Stimulated activated naive B cell treated with anti-CD40 and anti-IgM and Interleukin-4, amounts not matched to agents 10 μg/mL and 1 μg/mL and 100 μg/mL, for 72 hours (primary cell): ENCODE measurements around the gene STIM1.

Source experiments
- ATAC-seq, 2 donors: fragments of 150-1000 bp; cut with Tn5 transposase; replicated peaks; 2 replicates each; pipeline ENCODE4 v1.10.0; 2021; ENCODE audit warnings: moderate library complexity in 1 of 2
- DNase-seq: peaks from one replicate; pipeline ENCODE4 v3.0.0; 2021
- H3K27ac Mint-ChIP-seq: one replicate; pipeline ENCODE4 v1.8.0; 2022; ENCODE audit warnings: mild to moderate bottlenecking, mixed read lengths
- H3K27me3 Mint-ChIP-seq, 2 donors: one replicate each; pipeline ENCODE4 v1.8.0; 2022; ENCODE audit warnings: mixed read lengths in 2 of 2
- H3K36me3 Mint-ChIP-seq, 2 donors: one replicate each; pipeline ENCODE4 v1.8.0; 2022; ENCODE audit warnings: mixed read lengths in 2 of 2, mild to moderate bottlenecking in 1 of 2
- H3K4me1 Mint-ChIP-seq, 2 donors: one replicate each; pipeline ENCODE4 v1.8.0; 2022; ENCODE audit warnings: mixed read lengths in 2 of 2, mild to moderate bottlenecking in 1 of 2
- H3K4me3 Mint-ChIP-seq, 2 donors: one replicate each; pipeline ENCODE4 v1.8.0; 2022; ENCODE audit warnings: mild to moderate bottlenecking in 2 of 2, mixed read lengths in 2 of 2, moderate library complexity in 1 of 2
- H3K9me3 Mint-ChIP-seq, 2 donors: one replicate each; pipeline ENCODE4 v1.8.0; 2022; ENCODE audit warnings: mixed read lengths in 2 of 2, mild to moderate bottlenecking in 1 of 2

STIM1 gene

DNA sequence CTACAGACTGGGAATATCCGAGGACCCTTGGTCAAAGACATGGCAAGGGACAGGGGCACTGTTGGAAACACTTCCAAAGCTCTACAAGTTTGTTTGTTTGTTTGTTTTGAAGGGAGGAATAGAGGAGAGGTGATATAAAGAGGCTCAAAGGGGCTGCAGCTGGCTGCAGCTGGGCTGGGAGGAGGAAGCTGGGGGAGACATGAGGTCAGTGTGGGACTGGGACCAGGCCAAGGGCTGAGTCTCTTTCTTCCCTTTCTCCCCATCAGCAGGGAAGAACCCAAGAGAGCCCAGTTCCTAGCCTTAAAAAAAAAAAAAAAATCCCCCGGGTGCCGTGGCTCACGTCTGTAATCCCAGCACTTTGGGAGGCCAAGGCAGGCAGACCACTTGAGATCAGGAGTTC lies 19.7 kb upstream of the STIM1 start:
- Mint-ChIP-seq H3K27me3 (no peaks in the 10 kb centered on the region), H3K36me3 (peaks cover 58 to 75% of the 10 kb centered on the region in 2 donors), H3K9me3 (peaks cover 0 to 1% of the 10 kb centered on the region in 2 donors), H3K4me3 (peak overlapping the region; percentile 76 to 77), H3K4me1 (peaks cover 64 to 91% of the 10 kb centered on the region in 2 donors), H3K27ac (peak overlapping the region; percentile 86)
- no peak for DNase-seq
- no peak for ATAC-seq

DNA sequence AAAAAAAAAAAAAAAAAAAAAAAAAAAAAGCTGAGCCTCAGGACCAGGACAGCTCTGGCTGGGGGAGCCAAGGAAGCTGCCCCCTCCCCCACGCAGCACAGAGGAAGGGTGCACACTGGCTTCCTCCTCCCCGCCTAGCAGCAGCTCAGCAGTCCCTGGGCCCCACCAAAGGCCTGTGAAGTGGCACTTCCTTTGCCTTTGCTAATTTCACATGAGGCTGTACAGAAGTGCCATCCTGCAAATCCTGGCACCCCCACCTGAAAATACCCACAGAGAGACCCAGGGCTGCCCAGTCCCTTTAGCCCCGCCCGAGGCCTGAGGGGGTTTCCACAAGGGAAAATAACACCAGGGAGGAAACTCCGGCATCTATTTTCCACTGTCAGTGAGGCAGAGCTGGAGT lies 18.6 kb upstream of the STIM1 start:
- peaks cover 47 to 63% of the 10 kb centered on the region in 2 donors for H3K36me3 Mint-ChIP-seq
- ATAC-seq (no peak), DNase-seq (no peak)
- H3K4me1 Mint-ChIP-seq: peaks cover 56 to 84% of the 10 kb centered on the region in 2 donors
- H3K9me3 Mint-ChIP-seq: no peaks in the 10 kb centered on the region
- H3K27me3 Mint-ChIP-seq: no peaks in the 10 kb centered on the region
- H3K27ac Mint-ChIP-seq: peak overlapping the region; percentile 86
- peak overlapping the region; percentile 85 to 96 for H3K4me3 Mint-ChIP-seq

DNA sequence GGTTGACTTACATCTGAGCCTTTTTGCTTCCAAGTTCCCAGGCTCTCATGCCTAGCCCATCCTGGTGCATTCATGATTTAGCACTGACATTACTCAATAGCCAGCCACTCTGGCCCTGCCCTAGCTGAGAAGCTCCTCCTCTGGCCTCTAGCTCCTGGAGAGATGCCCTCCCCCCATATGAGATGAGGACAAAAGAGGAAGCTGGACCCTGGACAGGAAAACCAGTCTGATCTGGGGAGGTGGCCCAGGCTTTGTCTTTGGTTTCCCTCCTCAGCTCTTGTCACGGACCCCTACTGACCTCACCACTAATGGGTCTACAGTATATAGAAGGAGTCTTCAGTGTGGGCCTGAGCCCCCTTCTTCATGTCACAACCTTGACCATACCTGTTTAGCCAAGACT lies 17.7 kb upstream of the STIM1 start:
- Mint-ChIP-seq H3K27me3 (no peaks in the 10 kb centered on the region), H3K9me3 (no peaks in the 10 kb centered on the region), H3K36me3 (peaks cover 47 to 54% of the 10 kb centered on the region in 2 donors), H3K27ac (peak overlapping the region; percentile 90), H3K4me3 (peak overlapping the region; percentile 85 to 96), H3K4me1 (peaks cover 50 to 77% of the 10 kb centered on the region in 2 donors)
- DNase-seq (no peak), ATAC-seq (no peak)

DNA sequence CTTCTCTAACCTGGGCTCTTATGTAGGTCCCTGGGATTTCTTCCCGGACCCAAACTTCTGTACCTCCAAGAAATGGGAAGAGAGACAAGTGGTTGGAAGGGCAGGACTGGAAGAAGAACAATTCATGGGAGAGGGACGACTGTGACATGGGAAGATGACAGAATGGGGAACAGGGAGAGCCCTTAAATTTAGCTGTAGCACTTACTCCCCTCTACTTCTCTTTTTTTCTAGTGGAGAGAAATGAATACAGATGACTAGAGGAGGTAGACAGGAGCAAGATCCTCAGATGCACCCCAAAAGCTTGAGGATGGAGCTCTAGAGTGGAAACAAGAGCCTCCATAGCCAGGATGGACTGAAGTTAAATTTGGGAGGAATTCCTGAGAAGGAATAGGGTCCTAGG lies 17.0 kb upstream of the STIM1 start:
- H3K4me1 Mint-ChIP-seq: peaks cover 43 to 70% of the 10 kb centered on the region in 2 donors
- no peak for ATAC-seq

DNA sequence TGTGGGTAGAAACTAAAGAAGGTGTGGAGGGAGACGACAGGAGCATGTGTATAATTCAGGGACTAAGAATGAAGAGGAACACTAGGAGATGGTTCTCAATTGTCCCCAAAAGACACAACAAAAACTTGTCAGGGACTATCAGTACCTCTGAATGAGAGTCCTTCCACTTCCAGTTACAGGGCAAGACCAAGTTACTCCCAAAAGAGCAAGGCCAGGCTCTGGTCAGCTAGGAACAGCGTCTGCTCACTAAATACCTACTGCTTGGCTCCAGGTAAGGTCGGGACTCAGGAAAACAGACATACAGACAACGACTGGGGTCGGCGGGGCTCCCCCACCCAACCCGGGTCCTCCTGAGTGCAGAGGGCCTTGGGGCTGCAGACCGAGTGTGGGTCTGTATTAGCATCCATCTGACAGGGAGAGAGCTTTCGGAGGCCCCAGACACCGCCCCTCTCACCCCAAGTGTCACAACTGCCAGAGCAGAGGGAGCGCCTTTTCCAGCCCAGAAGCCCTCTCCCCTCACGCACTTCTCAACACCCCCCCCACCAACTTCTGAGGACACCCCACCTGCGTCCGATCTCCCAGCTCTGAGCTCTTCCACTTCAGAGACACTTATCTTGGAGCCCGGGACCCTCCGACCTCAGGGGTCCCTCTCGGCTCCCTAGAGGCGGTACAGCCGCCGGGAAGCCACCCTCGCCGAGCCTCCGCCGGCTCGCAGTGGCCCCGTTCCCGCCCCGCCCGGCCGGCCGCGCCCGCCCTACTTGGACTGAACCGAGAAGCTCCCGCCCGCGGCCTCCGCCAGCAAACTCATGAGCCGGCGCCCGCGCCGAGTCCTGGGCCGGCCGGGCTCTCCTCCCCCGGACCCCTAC lies 15.2 kb upstream of the STIM1 start:
- no peak for ATAC-seq
- Mint-ChIP-seq H3K27me3 (no peaks in the 10 kb centered on the region), H3K4me3 (peak overlapping the region; percentile 85 to 96), H3K36me3 (peaks cover 31 to 32% of the 10 kb centered on the region in 2 donors), H3K27ac (peak overlapping the region; percentile 79), H3K9me3 (no peaks in the 10 kb centered on the region), H3K4me1 (peaks cover 32 to 62% of the 10 kb centered on the region in 2 donors)
- DNase-seq: no peak

More for the DNA sequence above, 17.0 kb upstream of the STIM1 start:
- peak overlapping the region; percentile 85 to 96 for H3K4me3 Mint-ChIP-seq
- H3K9me3 Mint-ChIP-seq: no peaks in the 10 kb centered on the region
- no peaks in the 10 kb centered on the region for H3K27me3 Mint-ChIP-seq
- H3K27ac Mint-ChIP-seq: peak overlapping the region; percentile 90
- DNase-seq: no peak
- H3K36me3 Mint-ChIP-seq: peaks cover 47% of the 10 kb centered on the region in 2 donors

DNA sequence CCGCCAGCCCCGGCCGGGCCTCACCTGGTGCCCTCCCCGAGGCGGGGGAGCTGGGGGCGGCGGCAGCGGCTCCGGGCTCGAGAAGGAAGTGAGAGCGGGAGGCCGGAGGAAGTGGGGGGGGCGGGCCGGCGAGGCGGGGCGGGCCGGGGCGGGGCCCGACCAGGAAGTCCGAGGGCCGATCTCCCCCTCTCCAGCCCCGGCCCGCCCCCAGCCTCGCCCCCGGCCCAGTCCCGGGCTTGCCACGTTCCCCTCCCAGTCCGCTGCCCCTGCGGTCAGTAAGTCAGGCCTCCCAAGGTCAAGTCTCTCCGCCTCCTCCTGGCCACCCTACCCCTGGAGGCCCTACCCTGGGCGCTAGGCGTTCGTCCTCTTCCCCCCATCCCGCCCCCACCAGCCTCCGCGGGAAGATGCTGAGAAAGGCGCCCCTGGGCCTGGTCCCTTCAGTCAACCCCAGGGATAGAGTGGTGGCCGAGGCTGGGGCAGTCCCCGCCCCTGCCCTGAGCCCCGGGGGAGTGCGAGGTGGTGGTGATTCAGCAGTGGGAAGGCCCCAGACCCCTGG lies 14.5 kb upstream of the STIM1 start, which contains the start of gene RHOG:
TSS of gene RHOG (minus strand) at position 90 of the 556 bp plus-strand sequence. CDS start 12,821 bp downstream, outside the sequence.
- H3K4me1 Mint-ChIP-seq: peaks cover 27 to 57% of the 10 kb centered on the region in 2 donors
- no peaks in the 10 kb centered on the region for H3K9me3 Mint-ChIP-seq
- peak; percentile 85 to 88 for ATAC-seq
- no peaks in the 10 kb centered on the region for H3K27me3 Mint-ChIP-seq
- peak; percentile 99 for DNase-seq
- peak within 1 kb of the TSS; percentile 79 for H3K27ac Mint-ChIP-seq
- peaks cover 24 to 27% of the 10 kb centered on the region in 2 donors for H3K36me3 Mint-ChIP-seq
- peak within 1 kb of the TSS; percentile 85 to 96 for H3K4me3 Mint-ChIP-seq

DNA sequence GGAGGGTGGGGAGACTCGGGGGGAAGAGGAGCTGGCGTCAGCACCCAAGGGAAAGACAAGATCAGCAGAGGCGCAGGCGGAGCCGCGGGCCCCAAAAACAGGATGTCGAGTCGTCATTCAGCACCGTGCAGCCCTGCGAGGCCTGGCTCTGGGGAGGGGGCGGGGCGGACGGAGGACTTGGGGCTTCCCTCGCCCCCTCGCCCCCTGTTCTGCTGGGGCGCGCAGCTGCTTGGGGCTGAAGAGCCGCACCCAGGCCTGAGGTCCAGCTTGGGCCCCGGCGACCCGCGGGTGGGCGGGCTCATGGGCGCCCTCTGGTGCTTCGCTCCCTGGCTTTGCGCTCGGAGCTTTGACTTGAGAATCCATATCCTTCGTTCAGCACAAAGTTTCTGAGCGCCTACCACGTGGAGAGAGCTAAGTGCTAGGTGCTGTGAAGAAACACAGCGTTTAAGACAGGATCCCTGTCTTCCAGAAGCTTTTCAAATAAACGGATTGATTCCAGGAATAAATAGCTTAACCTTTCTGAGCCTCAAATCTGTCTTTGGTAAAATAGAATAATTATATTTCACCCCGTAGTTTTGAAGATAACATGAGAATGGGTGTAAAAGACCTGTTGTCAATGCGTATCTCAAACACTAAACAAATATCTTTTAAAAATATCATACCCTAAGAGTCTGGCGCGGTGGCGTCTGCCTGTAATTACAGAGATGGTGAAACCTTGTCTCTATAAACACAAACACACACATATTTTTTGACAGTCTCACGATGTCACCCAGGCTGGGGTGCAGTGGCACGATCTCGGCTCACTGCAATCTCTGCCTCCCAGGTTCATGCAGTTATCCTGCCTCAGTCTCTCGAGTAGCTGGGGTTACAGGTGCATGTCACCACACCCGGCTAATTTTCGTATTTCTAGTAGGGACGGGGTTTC lies 13.8 kb upstream of the STIM1 start:
- H3K4me1 Mint-ChIP-seq: peaks cover 27 to 50% of the 10 kb centered on the region in 2 donors
- DNase-seq (no peak), ATAC-seq (peak in 1 of 2 donors; percentile 83)
- H3K36me3 Mint-ChIP-seq: peaks cover 24 to 27% of the 10 kb centered on the region in 2 donors
- H3K4me3 Mint-ChIP-seq: peak overlapping the region; percentile 85 to 96
- no peaks in the 10 kb centered on the region for H3K9me3 Mint-ChIP-seq
- no peaks in the 10 kb centered on the region for H3K27me3 Mint-ChIP-seq
- peak overlapping the region; percentile 79 for H3K27ac Mint-ChIP-seq

DNA sequence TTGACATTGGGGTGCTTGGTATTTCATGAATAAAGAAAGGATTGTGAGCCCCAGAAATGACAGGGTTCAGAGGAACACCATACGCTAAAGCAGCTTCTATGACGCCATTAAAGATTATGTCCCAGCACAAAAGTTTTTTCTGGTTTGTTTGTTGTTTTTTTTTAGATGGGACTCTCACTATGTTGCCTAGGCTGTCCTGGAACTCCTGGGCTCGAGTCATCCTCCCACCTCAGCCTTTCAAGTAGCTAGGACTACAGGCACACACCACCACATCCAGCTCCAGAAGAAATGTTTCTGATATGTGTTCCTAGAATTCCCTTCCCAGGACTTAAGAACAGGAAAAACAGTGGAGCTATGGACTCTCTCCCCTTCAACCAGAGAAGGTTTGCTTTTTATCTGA lies 12.1 kb upstream of the STIM1 start:
- DNase-seq: no peak
- H3K27ac Mint-ChIP-seq: no peak overlapping the region
- peaks cover 18 to 36% of the 10 kb centered on the region in 2 donors for H3K4me1 Mint-ChIP-seq
- H3K4me3 Mint-ChIP-seq: no peak overlapping the region
- no peaks in the 10 kb centered on the region for H3K9me3 Mint-ChIP-seq
- peaks cover 15 to 19% of the 10 kb centered on the region in 2 donors for H3K36me3 Mint-ChIP-seq
- H3K27me3 Mint-ChIP-seq: no peaks in the 10 kb centered on the region
- ATAC-seq: no peak

DNA sequence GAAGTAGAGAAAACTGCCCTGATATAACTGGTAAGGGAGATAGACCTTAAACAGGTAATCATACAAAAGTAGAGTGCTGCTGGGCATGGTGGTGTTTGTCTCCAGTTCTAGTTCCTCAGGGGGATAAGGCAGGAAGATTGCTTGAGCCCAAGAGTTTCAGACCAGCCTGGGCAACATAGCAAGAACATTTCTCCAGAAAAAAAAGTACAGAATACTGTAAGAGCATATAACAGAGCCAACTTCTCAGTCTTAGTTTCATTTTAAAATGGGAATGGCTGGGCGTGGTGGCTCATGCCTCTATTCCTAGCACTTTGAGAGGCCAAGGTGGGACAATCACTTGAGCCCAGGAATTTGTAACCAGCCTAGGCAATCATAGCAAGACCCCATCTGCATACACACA lies 10.2 kb upstream of the STIM1 start:
- Mint-ChIP-seq H3K4me3 (no peak overlapping the region), H3K27ac (no peak overlapping the region), H3K27me3 (no peaks in the 10 kb centered on the region), H3K4me1 (peaks cover 12 to 25% of the 10 kb centered on the region in 2 donors), H3K9me3 (no peaks in the 10 kb centered on the region), H3K36me3 (peaks cover 0 to 4% of the 10 kb centered on the region in 2 donors)
- no peak for DNase-seq
- ATAC-seq: no peak

DNA sequence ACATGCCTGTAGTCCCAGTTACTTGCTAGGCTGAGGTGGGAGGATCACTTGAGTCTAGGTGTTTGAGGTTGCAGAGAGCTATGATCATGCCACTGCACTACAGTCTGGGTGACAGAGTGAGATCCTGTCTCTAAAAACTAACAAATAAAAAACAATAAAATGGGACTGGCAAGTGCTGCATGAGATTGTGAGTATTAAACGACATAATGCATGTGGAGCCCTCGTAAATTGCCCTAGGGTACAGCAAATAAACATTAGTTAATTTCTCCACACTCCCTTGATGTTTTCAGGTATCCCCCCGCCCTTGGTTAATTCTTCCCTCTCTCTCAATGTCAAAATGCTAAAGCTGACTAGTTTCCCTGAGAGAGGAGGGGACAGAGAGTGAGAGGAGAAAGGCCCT lies 9.8 kb upstream of the STIM1 start:
- no peak for ATAC-seq
- Mint-ChIP-seq H3K4me1 (peaks cover 12 to 25% of the 10 kb centered on the region in 2 donors), H3K36me3 (peaks cover 0 to 1% of the 10 kb centered on the region in 2 donors), H3K4me3 (no peak overlapping the region), H3K9me3 (no peaks in the 10 kb centered on the region), H3K27me3 (no peaks in the 10 kb centered on the region), H3K27ac (no peak overlapping the region)
- DNase-seq: no peak

DNA sequence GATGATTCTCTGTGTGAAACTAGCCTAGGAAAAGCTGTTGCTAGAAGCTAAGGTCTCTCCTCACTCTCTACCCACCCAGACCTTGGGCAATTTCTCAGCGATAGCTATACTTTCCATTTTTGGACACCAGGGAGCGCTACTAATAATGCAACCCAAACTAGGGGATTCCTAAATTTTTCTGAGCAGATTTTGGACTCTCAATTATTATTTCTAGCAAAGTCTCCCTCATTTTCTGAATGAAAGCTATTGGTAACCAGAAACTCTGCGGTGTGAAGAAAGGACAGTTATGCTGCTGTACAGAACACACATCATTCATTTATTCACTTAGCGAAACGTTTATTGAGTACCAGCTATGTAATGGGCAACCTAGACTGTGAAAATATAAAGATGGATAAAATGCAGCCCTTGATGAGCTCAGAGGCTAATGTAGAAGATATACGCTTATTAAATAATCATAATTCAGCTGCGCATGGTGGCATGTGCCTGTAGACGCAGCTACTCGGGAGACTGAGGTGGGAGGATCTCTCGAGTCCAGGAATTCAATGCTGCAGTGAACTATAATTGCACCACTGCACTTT lies 6.1 kb upstream of the STIM1 start:
- H3K27me3 Mint-ChIP-seq: no peaks in the 10 kb centered on the region
- peak; percentile 51 to 64 for ATAC-seq
- H3K4me3 Mint-ChIP-seq: no peak overlapping the region
- peak; percentile 40 for DNase-seq
- H3K4me1 Mint-ChIP-seq: peaks cover 25 to 29% of the 10 kb centered on the region in 2 donors
- no peaks in the 10 kb centered on the region for H3K9me3 Mint-ChIP-seq
- H3K36me3 Mint-ChIP-seq: peaks cover 0 to 1% of the 10 kb centered on the region in 2 donors
- H3K27ac Mint-ChIP-seq: no peak overlapping the region

DNA sequence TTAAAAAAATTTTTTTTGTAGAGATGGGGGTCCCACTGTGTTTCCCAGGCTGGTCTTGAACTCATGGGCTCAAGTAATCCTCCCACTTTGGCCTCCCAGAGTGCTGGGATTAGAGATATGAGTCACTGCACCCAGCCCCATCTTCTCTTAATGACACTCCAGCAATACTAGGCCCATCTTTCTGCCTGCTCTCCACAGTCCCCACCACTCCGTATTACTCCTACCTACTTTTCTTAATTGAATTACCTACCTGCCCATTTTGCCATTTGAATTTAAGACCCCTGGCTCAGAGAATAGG lies 2.0 kb upstream of the STIM1 start:
- Mint-ChIP-seq H3K36me3 (peaks cover 0 to 3% of the 10 kb centered on the region in 2 donors), H3K4me3 (peak overlapping the region in 1 of 2 donors; percentile 94), H3K9me3 (no peaks in the 10 kb centered on the region), H3K4me1 (peaks cover 39 to 48% of the 10 kb centered on the region in 2 donors), H3K27me3 (no peaks in the 10 kb centered on the region), H3K27ac (peak overlapping the region; percentile 97)
- ATAC-seq: no peak
- DNase-seq: no peak

DNA sequence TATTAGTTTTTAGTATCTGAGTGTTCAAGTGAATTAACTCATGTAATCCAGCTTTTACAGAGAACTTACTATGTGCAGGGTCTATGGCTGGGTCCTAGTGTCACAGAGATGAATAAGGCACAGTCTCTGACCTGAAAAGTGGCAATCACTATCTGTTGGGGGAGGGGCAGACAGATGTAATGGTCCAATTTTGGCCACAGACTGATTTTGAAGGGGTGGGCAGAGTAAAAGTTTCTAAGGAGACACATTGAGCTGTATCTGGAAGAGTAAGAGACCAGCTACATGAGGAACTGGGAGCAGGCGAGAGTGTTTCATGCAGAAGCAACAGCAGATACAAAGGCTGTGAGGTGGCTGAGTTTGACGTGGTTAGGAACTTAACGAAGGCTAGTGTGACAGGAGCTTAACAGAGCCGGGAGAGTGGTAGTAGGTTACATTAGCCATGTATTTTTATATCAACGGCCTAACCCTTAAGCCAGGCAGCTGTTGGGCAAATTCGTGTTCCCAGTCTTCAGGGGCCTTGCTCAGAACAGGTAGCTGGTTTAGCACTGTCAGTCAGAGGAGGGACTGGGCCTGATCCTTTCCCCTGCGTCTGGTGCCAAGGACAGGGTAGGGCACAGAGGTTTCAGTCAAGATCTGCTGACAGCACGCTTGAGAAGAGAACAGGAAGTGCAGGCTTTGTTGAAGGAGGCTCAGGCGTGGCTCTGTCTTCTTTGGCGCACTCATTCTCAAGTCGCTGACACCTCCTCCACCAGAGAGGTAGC lies 1.4 kb upstream of the STIM1 start:
- ATAC-seq (peak; percentile 80), DNase-seq (peak; percentile 86)
- H3K27me3 Mint-ChIP-seq: no peaks in the 10 kb centered on the region
- H3K4me3 Mint-ChIP-seq: peak overlapping the region; percentile 94 to 96
- peaks cover 42 to 52% of the 10 kb centered on the region in 2 donors for H3K4me1 Mint-ChIP-seq
- H3K9me3 Mint-ChIP-seq: no peaks in the 10 kb centered on the region
- peaks cover 0 to 3% of the 10 kb centered on the region in 2 donors for H3K36me3 Mint-ChIP-seq
- H3K27ac Mint-ChIP-seq: peak overlapping the region; percentile 97
